Measurements from ENCODE around the gene ZBTB42. TPM values are rescaled to one million over a fixed set of nuclear protein-coding genes. Genes with fewer than 3 reads are reported as not detected.
A peak's percentile ranks its signal among the peaks of the same experiment; 100 is the strongest.

ZBTB42 gene
- total RNA-seq, 1 experiment from 2014 or later = 6.1 TPM

GRCh38 chr14:104821971-104822608, 21.2 kb downstream of the ZBTB42 start:
- H3K27me3 ChIP-seq (ENCODE audit: insufficient read depth, low read length) = peaks cover 6% of the 10 kb centered on the region; the same call in 1 of the 2 replicates
- H2BK15ac ChIP-seq (ENCODE audit: low read depth, low read length) = no peak overlapping the region
- no peak overlapping the region for H2BK12ac ChIP-seq (ENCODE audit: insufficient read length, low read depth, low read length)
- H3K9ac ChIP-seq (ENCODE audit: extremely low read depth, insufficient read length, low read length) = no peak overlapping the region
- H3K79me1 ChIP-seq (ENCODE audit: insufficient read depth, low read depth, low read length, poor library complexity, severe bottlenecking) = no peaks in the 10 kb centered on the region
- no peak overlapping the region for H4K91ac ChIP-seq (ENCODE audit: insufficient read length, low read depth, low read length)
- H4K8ac ChIP-seq (replicated peaks; ENCODE audit: insufficient read length, low read depth, low read length) = no peak overlapping the region
- no peak for DNase-seq
- H3K4me3 Mint-ChIP-seq = peak overlapping the region in 1 of 2 experiments; percentile 29; a peak in 1 of 5 replicates
- no peak overlapping the region for H2BK5ac ChIP-seq (ENCODE audit: insufficient read length, low read length)
- H3K27me3 Mint-ChIP-seq (ENCODE audit: low read depth) = peaks cover 30% of the 10 kb centered on the region
- no peak overlapping the region for H3K27ac ChIP-seq (ENCODE audit: insufficient read length, low read depth, low read length)
- H2AFZ ChIP-seq (ENCODE audit: low read length) = no peak overlapping the region
- H3K9me3 Mint-ChIP-seq = peaks cover 10 to 12% of the 10 kb centered on the region in 2 experiments
- no peak overlapping the region for H4K5ac ChIP-seq (ENCODE audit: insufficient read length, low read depth, low read length)
- no peak overlapping the region for H3T11ph ChIP-seq (ENCODE audit: low read length)
- no peaks in the 10 kb centered on the region for H3K79me2 ChIP-seq (ENCODE audit: insufficient read depth, low read length)
- no peak overlapping the region for H3K4me2 ChIP-seq (ENCODE audit: insufficient read depth, insufficient read length, low read length)
- H3K4me1 ChIP-seq (ENCODE audit: insufficient read depth, low read length) = no peaks in the 10 kb centered on the region
- no peaks in the 10 kb centered on the region for H4K20me1 ChIP-seq (ENCODE audit: control insufficient read depth, insufficient read depth, insufficient read length)
- H2BK120ac ChIP-seq (ENCODE audit: low read depth, low read length, poor library complexity, severe bottlenecking) = no peak overlapping the region
- TF ChIP-seq CTCF (conservative IDR thresholded peaks at IDR 0.05) = no peak
- H3K27ac Mint-ChIP-seq = no peak overlapping the region
- no peak overlapping the region for H3K4ac ChIP-seq (ENCODE audit: low read depth, low read length)
- H3K9me3 ChIP-seq (ENCODE audit: control insufficient read depth, low read depth, low read length) = no peaks in the 10 kb centered on the region
- no peak overlapping the region for H3K18ac ChIP-seq (ENCODE audit: insufficient read length, low read depth, low read length)
- no peak overlapping the region for H2BK20ac ChIP-seq (ENCODE audit: low read depth, low read length, poor library complexity, severe bottlenecking)
- no peak overlapping the region for H3K56ac ChIP-seq (ENCODE audit: insufficient read length, low read depth, low read length)
- H2AK5ac ChIP-seq (ENCODE audit: insufficient read length, low read length) = no peak overlapping the region
- no peak overlapping the region for H3K23ac ChIP-seq (ENCODE audit: insufficient read length, low read depth, low read length)
- H3K23me2 ChIP-seq (ENCODE audit: insufficient read length, low read depth, low read length, poor library complexity, severe bottlenecking) = peaks cover 11% of the 10 kb centered on the region
- H3K14ac ChIP-seq (ENCODE audit: insufficient read depth, low read length) = no peak overlapping the region
- WGBS (ENCODE audit: extremely low coverage, insufficient read length, low lambda C conversion rate) = no CpG with 5 or more reads among the region's 27 CpGs
- H3K4me1 Mint-ChIP-seq = peaks cover 12 to 19% of the 10 kb centered on the region in 2 experiments
- H3K36me3 Mint-ChIP-seq (ENCODE audit: insufficient read depth in 1 of 3, low read depth in 3 of 3) = peaks cover 5 to 16% (median 6%) of the 10 kb centered on the region in 3 experiments; a peak in 6 of 7 replicates
